H1 (cell line): ENCODE results near the gene RIN1. TPM values are rescaled to one million over a fixed set of nuclear protein-coding genes. Genes with fewer than 3 reads are reported as not detected.

ENCODE experiments used
- ATF3 ChIP-seq: IDR thresholded peaks from 2 replicates; pipeline ENCODE4 v1.6.1; 2011; ENCODE audit warnings: low read depth, mild to moderate bottlenecking, low read length; ENCODE audit not compliant: insufficient read depth
- CTCF ChIP-seq, 3 experiments: IDR thresholded peaks; 1 replicate in 2 of 3; 2 replicates in 1 of 3; pipeline versions ENCODE4 v1.5.1 to v1.6.1; 2011; ENCODE audit warnings: low read length in 3 of 3, mild to moderate bottlenecking in 3 of 3, inconsistent platforms in 2 of 3, low read depth in 1 of 3, moderate library complexity in 1 of 3; ENCODE audit not compliant: insufficient read depth in 1 of 3; ENCODE audit errors: control extremely low read depth in 1 of 3
- JUND ChIP-seq: IDR thresholded peaks from 2 replicates; pipeline ENCODE4 v1.6.1; 2011; ENCODE audit warnings: mild to moderate bottlenecking, improper control_type of control experiment, low read length
- RBBP5 ChIP-seq: IDR thresholded peaks from 2 replicates; pipeline ENCODE4 v1.7.1; 2012; ENCODE audit warnings: low read depth, mild to moderate bottlenecking, inconsistent platforms, low read length, moderate library complexity, borderline replicate concordance
- RXRA ChIP-seq: IDR thresholded peaks from 2 replicates; pipeline ENCODE4 v1.6.1; 2011; ENCODE audit warnings: low read depth, mild to moderate bottlenecking, low read length, moderate library complexity; ENCODE audit not compliant: insufficient read depth
- SAP30 ChIP-seq: fragments of 300-600 bp; sonication (generic); IDR thresholded peaks from 2 replicates; pipeline ENCODE4 v1.7.1; 2012; ENCODE audit warnings: low read length, moderate library complexity, mild to moderate bottlenecking, inconsistent platforms; ENCODE audit not compliant: insufficient read depth, insufficient replicate concordance
- SIX5 ChIP-seq: IDR thresholded peaks from 2 replicates; pipeline ENCODE4 v1.6.1; 2011; ENCODE audit warnings: mild to moderate bottlenecking, low read depth, low read length
- polyA plus RNA-seq, 7 experiments: library from polyadenylated mRNA; depleted of rRNA in 3 of 7; stranded (reverse) in 5 of 7; unstranded in 2 of 7; fragments of >200 nt in 5 of 7; fragments of 200-250 nt in 2 of 7; gene quantifications; 1 replicate in 5 of 7; 2 replicates in 1 of 7; 4 replicates in 1 of 7; pipeline versions ENCODE4 v1.2.1 to v1.2.3, GENCODE V29; 2011 to 2013; ENCODE audit warnings: missing spikeins in 2 of 7, mixed read lengths in 2 of 7
- total RNA-seq: library from RNA; stranded (reverse); fragmentation: NEBNext Ultra II Directional; extraction: Animal tissue kit (Norgen Biotek cat#: 25700); gene quantifications from 2 replicates; pipeline ENCODE4 v1.2.1, GENCODE V29; 2021

RIN1 gene
- total and polyA plus RNA-seq, 2 of the 8 experiments (the other 6 are each of a cell fraction or from before 2014, with no cell fraction given): 2.5 to 5.4 TPM

- TF ChIP-seq CTCF (IDR thresholded peaks at IDR 0.05; ENCODE audit: control extremely low read depth in 1 of 3, insufficient read depth in 1 of 3, low read depth in 1 of 3, low read length in 3 of 3) (no peak), RXRA (no peak), SIX5 (no peak), SAP30 (no peak), JUND (no peak), RBBP5 (no peak), ATF3 (no peak)
These were observed 2.3 kb upstream of the RIN1 start (continued) for GRCh38 chr11:66338276-66339161.
